Endothelial cell of umbilical vein (primary cell): ENCODE data around the gene CPNE2. TPM values are rescaled to one million over a fixed set of nuclear protein-coding genes. Genes with fewer than 3 reads are reported as not detected.

Source experiments
- BruUV-seq: library from RNA; stranded (reverse); fragments of 400-500 nt; replicated peaks from 2 replicates; lab custom pipeline; 2021; lab: Mats Ljungman, UMichigan
- CTCF ChIA-PET: fragments of 300-600, 350-600 bp; sonication (Branson Sonifier 250); formaldehyde crosslinking; loops from one replicate; lab custom pipeline; 2021; ENCODE audit warnings: antibody characterized with exemption, inconsistent platforms; lab: Charles Lee
- POLR2A ChIA-PET: fragments of 300-600, 350-600 bp; sonication (Branson Sonifier 250); formaldehyde crosslinking; loops from one replicate; lab custom pipeline; 2021; ENCODE audit warnings: antibody characterized with exemption, inconsistent platforms; lab: Charles Lee
- DNase-seq: peaks from one replicate; pipeline ENCODE4 v3.0.0-alpha.2; 2011; ENCODE audit warnings: low read depth, low spot score
- FAIRE-seq: peaks from 2 replicates; lab custom pipeline; 2011; peaks lifted over from hg19 to GRCh38; lab: Jason Lieb, UNC
- H2AFZ ChIP-seq: 2 replicates; pipeline ENCODE4 v1.6.0; 2012; ENCODE audit warnings: low read depth, low read length, control low read depth, inconsistent platforms
- H3K27ac ChIP-seq: 2 replicates; pipeline ENCODE4 v1.5.1; 2011; ENCODE audit warnings: low read depth, mild to moderate bottlenecking, control low read depth, low read length, moderate library complexity; ENCODE audit not compliant: insufficient read depth
- H3K27me3 ChIP-seq, 2 experiments: 2 replicates each; pipeline versions ENCODE4 v1.6.0 to v1.6.1; 2011; ENCODE audit warnings: low read length in 2 of 2, mixed read lengths in 1 of 2; ENCODE audit not compliant: control insufficient read depth in 2 of 2, insufficient read depth in 2 of 2
- H3K36me3 ChIP-seq, 2 experiments: 2 replicates in 1 of 2; 3 replicates in 1 of 2; pipeline ENCODE4 v1.5.1; 2011; ENCODE audit warnings: low read length in 2 of 2, mild to moderate bottlenecking in 1 of 2, moderate library complexity in 1 of 2; ENCODE audit not compliant: control insufficient read depth in 2 of 2, insufficient read depth in 2 of 2; ENCODE audit errors: extremely low read depth in 1 of 2
- H3K4me1 ChIP-seq: 3 replicates; pipeline ENCODE4 v1.5.1; 2011; ENCODE audit warnings: mild to moderate bottlenecking, low read length; ENCODE audit not compliant: control insufficient read depth, insufficient read depth; ENCODE audit errors: extremely low read depth
- H3K4me2 ChIP-seq: 2 replicates; pipeline ENCODE4 v1.6.1; 2011; ENCODE audit warnings: low read length, control low read depth, mixed read lengths; ENCODE audit not compliant: insufficient read depth
- H3K4me3 ChIP-seq, 3 experiments: fragments of 200-600 bp in 1 of 3; sonication (generic), shearing (Covaris generic) in 1 of 3; replicated peaks in 1 of 3; 2 replicates each; pipeline ENCODE4 v1.5.1; 2011 to 2016; ENCODE audit warnings: control low read depth in 3 of 3, low read length in 3 of 3, mild to moderate bottlenecking in 2 of 3, inconsistent platforms in 1 of 3, low read depth in 1 of 3, moderate library complexity in 1 of 3; ENCODE audit not compliant: insufficient read depth in 1 of 3
- H3K79me2 ChIP-seq: 2 replicates; pipeline ENCODE4 v1.6.0; 2012; ENCODE audit warnings: low read length, inconsistent platforms; ENCODE audit not compliant: control insufficient read depth, insufficient read depth
- H3K9ac ChIP-seq: replicated peaks from 2 replicates; pipeline ENCODE3; 2011; ENCODE audit warnings: low read length, control low read depth; ENCODE audit not compliant: insufficient read depth; ENCODE audit errors: extremely low read depth
- H3K9me1 ChIP-seq: replicated peaks from 3 replicates; pipeline ENCODE4 v1.6.0; 2011; ENCODE audit warnings: mild to moderate bottlenecking, low read length; ENCODE audit not compliant: control insufficient read depth, insufficient read depth; ENCODE audit errors: extremely low read depth
- H3K9me3 ChIP-seq: replicated peaks from 2 replicates; pipeline ENCODE4 v1.5.1; 2012; ENCODE audit warnings: low read length, inconsistent platforms; ENCODE audit not compliant: control insufficient read depth, insufficient read depth
- H4K20me1 ChIP-seq: replicated peaks from 2 replicates; pipeline ENCODE3; 2011; ENCODE audit warnings: mild to moderate bottlenecking, low read length; ENCODE audit not compliant: control insufficient read depth, insufficient read depth; ENCODE audit errors: extremely low read depth
- EZH2 ChIP-seq: IDR thresholded peaks from 2 replicates; pipeline ENCODE4 v1.6.1; 2012; ENCODE audit warnings: borderline replicate concordance, low read depth, mild to moderate bottlenecking, moderate library complexity, low read length, inconsistent platforms; ENCODE audit not compliant: severe bottlenecking
- FOS ChIP-seq: IDR thresholded peaks from 2 replicates; pipeline ENCODE4 v1.6.1; 2011; ENCODE audit warnings: mild to moderate bottlenecking, low read length, moderate library complexity, borderline replicate concordance; ENCODE audit not compliant: insufficient read depth
- GATA2 ChIP-seq: IDR thresholded peaks from 2 replicates; pipeline ENCODE4 v1.7.0; 2011; ENCODE audit warnings: low read depth, mild to moderate bottlenecking, moderate library complexity, mixed read lengths, low read length; ENCODE audit not compliant: insufficient read length, insufficient read depth
- JUN ChIP-seq: IDR thresholded peaks from 2 replicates; pipeline ENCODE4 v1.6.1; 2011; ENCODE audit warnings: borderline replicate concordance, low read depth; ENCODE audit not compliant: insufficient read length, insufficient read depth
- MAX ChIP-seq: IDR thresholded peaks from 2 replicates; pipeline ENCODE4 v1.6.1; 2011; ENCODE audit not compliant: insufficient read depth, insufficient read length
- POLR2AphosphoS5 ChIP-seq: IDR thresholded peaks from 2 replicates; pipeline ENCODE4 v1.6.1; 2012; ENCODE audit warnings: low read depth, mild to moderate bottlenecking, control low read depth, low read length, moderate library complexity; ENCODE audit not compliant: insufficient read depth
- dilution Hi-C: fragments of 300-500 bp; cut with MboI; formaldehyde crosslinking; loops from one replicate; pipeline ENCODE4 v1.15.0; 2019; ENCODE audit warnings: low sequenced_read_pairs; ENCODE audit not compliant: extremely low pct_ligation_motif_present
- intact Hi-C: fragments of 100-400 bp; cut with micrococcal nuclease; formaldehyde crosslinking; loops from one replicate; pipeline ENCODE4 v1.10.0; 2022
- polyA plus RNA-seq, 4 experiments: library from polyadenylated mRNA; depleted of rRNA in 3 of 4; stranded (reverse) in 3 of 4; unstranded in 1 of 4; fragments of >200 nt; gene quantifications; 2 replicates each; pipeline versions ENCODE4 v1.2.1 to v1.2.3, GENCODE V29; 2011 to 2012; ENCODE audit warnings: missing spikeins in 1 of 4
- total RNA-seq: library from RNA; stranded (reverse); gene quantifications from 2 replicates; pipeline ENCODE4 v1.2.3, GENCODE V29; 2021

Gene CPNE2
- total and polyA plus RNA-seq, 2 donors (not counting 3 experiments of a cell fraction or from before 2014, with no cell fraction given), result 91.9 to 187 TPM

DNA sequence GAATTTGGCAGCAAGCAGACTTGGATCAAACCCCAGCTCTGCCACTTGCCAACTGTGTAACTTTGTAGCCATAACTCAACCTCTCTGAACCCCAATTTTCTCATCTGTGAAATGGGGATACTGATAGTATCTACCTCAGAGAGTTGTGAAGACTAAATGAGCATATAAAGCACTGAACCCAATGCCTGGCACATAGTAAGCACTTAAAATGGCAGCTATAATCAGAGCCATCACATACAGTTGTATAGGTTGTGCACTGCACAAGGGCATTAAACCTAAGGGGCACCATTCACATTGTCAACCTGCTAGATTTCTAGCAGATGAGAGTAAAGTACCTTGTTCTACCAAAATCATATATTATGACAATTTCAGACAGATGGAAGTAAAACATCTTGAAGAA lies 10.6 kb upstream of the CPNE2 start:
- no peaks in the 10 kb centered on the region for H3K9me1 ChIP-seq
- FAIRE-seq (no peak), DNase-seq (no peak)
- H3K4me1 ChIP-seq, result no peaks in the 10 kb centered on the region
- H3K79me2 ChIP-seq, result no peaks in the 10 kb centered on the region
- no peak overlapping the region for H2AFZ ChIP-seq
- no peak overlapping the region for H3K9ac ChIP-seq
- H3K4me2 ChIP-seq, result no peak overlapping the region
- no peaks in the 10 kb centered on the region for H3K27me3 ChIP-seq
- no TSS peak for BruUV-seq
- intact Hi-C loops, result loop anchor here (5.0 kb wide), 1 partner anchor 336 kb away; no protein-coding TSS in a partner anchor
- no peaks in the 10 kb centered on the region for H3K9me3 ChIP-seq
- H3K27ac ChIP-seq, result no peak overlapping the region
- no peak overlapping the region for H3K4me3 ChIP-seq
- POLR2A ChIA-PET, result no interaction called here
- CTCF ChIA-PET, result interaction anchor here (0.9 to 5.1 kb wide), 2 partner anchors 11 to 86 kb away, joined by 3 to 34 read pairs; partner anchors contain the start of gene CPNE2
- dilution Hi-C loops, result no loop called here
- no peaks in the 10 kb centered on the region for H3K36me3 ChIP-seq
- no peak for TF ChIP-seq EZH2
- TF ChIP-seq GATA2, result no peak
- TF ChIP-seq JUN, result no peak
- TF ChIP-seq MAX, result no peak
- no peak for TF ChIP-seq FOS
- no peaks in the 10 kb centered on the region for H4K20me1 ChIP-seq

DNA sequence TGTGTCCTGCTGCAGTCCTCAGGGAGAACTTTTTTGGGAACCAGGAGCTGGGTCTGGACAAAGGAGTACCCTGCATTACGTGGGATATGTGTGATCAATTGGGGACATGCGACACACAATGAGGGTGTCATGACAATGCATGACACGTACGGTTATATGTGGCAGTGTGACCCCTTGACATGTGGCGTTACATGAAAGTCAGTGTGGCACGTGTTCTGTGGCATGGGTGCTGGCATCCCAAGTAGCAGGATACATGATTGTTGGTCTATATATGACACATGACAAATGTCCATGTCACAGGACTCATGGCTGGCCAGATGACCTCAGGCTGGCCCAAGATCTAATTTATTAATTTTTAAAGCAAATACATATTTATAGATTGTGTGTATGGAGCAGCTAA lies 9.7 kb upstream of the CPNE2 start:
- no peak overlapping the region for H3K4me3 ChIP-seq
- H3K27ac ChIP-seq, result no peak overlapping the region
- intact Hi-C loops (loop anchor here (5.0 kb wide), 1 partner anchor 335 kb away; no protein-coding TSS in a partner anchor), dilution Hi-C loops (no loop called here)
- ChIA-PET POLR2A (no interaction called here), CTCF (interaction anchor here (1.0 to 5.1 kb wide), 6 partner anchors 10 to 119 kb away, joined by 3 to 34 read pairs (median 6); partner anchors contain the start of gene CPNE2)
- no peaks in the 10 kb centered on the region for H3K27me3 ChIP-seq
- no peaks in the 10 kb centered on the region for H3K4me1 ChIP-seq
- no peak for DNase-seq
- no peak for FAIRE-seq
- no peak overlapping the region for H3K9ac ChIP-seq
- no peak overlapping the region for H2AFZ ChIP-seq
- H3K4me2 ChIP-seq, result no peak overlapping the region
- H3K9me1 ChIP-seq, result no peaks in the 10 kb centered on the region
- no peak for TF ChIP-seq JUN
- no peak for TF ChIP-seq FOS
- no peak for TF ChIP-seq MAX
- no peak for TF ChIP-seq POLR2AphosphoS5
- BruUV-seq, result no TSS peak
- H3K79me2 ChIP-seq, result no peaks in the 10 kb centered on the region
- no peaks in the 10 kb centered on the region for H3K36me3 ChIP-seq
- H3K9me3 ChIP-seq, result no peaks in the 10 kb centered on the region
- no peaks in the 10 kb centered on the region for H4K20me1 ChIP-seq
